ENCODE data around the gene STAT1.
"Not testable (repeated sequence)": the region's sequence is repeated elsewhere in the genome, so short reads cannot be mapped to it uniquely, and the experiment has no call there.

STAT1 gene

DNA sequence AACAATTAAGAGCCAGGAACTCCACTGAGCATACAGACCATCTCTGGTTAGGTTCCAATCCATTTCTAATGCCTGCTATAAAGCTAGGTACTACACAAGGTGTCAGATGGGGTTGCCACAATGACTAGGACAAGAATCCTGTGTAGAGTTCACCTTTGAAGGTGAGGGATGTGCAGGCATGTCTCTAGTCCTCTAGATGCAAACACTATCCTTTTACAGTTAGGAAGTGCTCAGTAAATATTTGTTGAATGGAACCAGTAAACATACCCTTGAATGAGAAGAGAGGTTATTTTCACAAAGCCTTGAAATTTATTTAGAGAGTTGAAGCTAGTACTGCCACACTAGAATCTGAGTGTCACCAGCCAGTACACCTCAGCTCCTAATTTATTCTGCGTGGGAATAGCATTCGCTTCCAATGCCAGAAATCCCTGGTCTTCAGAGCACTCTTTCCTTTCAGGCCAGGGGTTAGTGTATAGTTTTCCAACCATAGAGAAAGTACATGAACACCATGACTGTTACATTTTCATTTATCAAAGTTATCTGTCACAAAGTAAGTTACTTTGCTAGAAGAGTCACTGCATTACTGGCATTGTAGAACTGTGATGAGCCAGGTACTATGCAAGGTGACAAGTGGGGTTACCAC, 48.3 kb downstream of the STAT1 start:
- no peak overlapping the region for H3K4me3 ChIP-seq (ENCODE audit: low read length in 2 of 2)
- no peaks in the 10 kb centered on the region for H3K4me1 ChIP-seq (ENCODE audit: control insufficient read depth in 2 of 2, insufficient read depth in 2 of 2, low read length in 2 of 2)
- no peak overlapping the region for H3K9ac ChIP-seq (ENCODE audit: low read depth in 1 of 2, low read length in 2 of 2)
- no peaks in the 10 kb centered on the region for H3K27me3 ChIP-seq (ENCODE audit: control insufficient read depth in 2 of 2, insufficient read depth in 2 of 2, low read length in 2 of 2)
- H3K36me3 ChIP-seq (ENCODE audit: control insufficient read depth in 2 of 2, insufficient read depth in 2 of 2, low read length in 2 of 2) = peaks cover 57 to 64% of the 10 kb centered on the region in 2 donors
- no peak overlapping the region for H3K27ac ChIP-seq (ENCODE audit: low read depth in 2 of 2, low read length in 2 of 2)
- no peaks in the 10 kb centered on the region for H3K9me3 ChIP-seq (ENCODE audit: control insufficient read depth in 2 of 2, low read length in 2 of 2)

DNA sequence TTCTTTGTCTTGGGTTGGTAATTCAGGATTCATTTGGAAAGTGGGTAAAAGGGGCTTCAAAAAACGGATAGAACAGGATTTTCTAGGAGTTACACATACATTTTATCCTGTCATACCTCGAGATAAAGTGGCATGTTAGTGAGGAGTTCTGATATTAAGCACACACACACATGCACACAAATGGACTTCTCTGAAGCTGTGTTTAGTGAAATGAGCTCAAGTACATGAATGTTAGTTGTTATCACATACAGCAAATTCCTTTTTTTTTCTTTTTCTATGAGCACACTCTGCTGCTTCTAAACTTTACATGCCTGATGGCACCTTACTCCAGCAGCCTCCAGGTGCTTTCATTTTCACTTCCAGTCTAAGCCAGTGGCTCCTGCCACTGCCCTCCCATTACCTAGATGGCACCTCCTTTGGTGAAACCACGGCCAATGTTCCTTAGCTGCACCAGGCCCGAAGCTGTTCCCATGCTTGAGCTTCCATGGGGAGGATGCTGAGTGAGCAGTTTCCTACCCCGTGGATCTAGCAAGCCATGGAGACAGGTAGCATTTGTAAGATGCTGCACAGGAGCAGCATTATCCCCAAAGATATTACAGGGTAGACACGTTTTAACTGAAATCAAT, 49.7 kb downstream of the STAT1 start:
- H3K9ac ChIP-seq (ENCODE audit: low read depth in 1 of 2, low read length in 2 of 2) = no peak overlapping the region
- H3K27me3 ChIP-seq (ENCODE audit: control insufficient read depth in 2 of 2, insufficient read depth in 2 of 2, low read length in 2 of 2) = no peaks in the 10 kb centered on the region
- no peaks in the 10 kb centered on the region for H3K9me3 ChIP-seq (ENCODE audit: control insufficient read depth in 2 of 2, low read length in 2 of 2)
- H3K4me3 ChIP-seq (ENCODE audit: low read length in 2 of 2) = no peak overlapping the region
- no peaks in the 10 kb centered on the region for H3K4me1 ChIP-seq (ENCODE audit: control insufficient read depth in 2 of 2, insufficient read depth in 2 of 2, low read length in 2 of 2)
- H3K27ac ChIP-seq (ENCODE audit: low read depth in 2 of 2, low read length in 2 of 2) = no peak overlapping the region
- H3K36me3 ChIP-seq (ENCODE audit: control insufficient read depth in 2 of 2, insufficient read depth in 2 of 2, low read length in 2 of 2) = peaks cover 43 to 50% of the 10 kb centered on the region in 2 donors

DNA sequence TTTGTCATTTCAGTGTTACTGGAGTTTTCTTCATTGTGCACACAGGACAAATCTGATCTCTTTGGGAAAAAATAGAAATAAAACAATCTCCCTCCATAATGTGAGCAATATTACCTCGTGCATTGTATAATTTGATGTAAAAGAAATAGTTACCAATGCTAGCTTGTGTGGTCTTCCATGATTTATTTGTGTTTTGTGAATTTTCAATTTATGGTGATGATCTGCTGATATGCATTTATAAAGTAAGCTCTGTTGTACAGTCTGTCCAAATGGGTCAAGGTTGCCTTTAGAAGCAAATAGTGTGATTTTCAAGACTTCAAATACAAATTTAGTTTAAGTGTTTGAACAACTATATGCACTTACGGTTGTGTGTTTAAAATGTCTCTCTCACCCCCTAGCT, 50.9 kb downstream of the STAT1 start:
- Histone ChIP-seq H3K4me1 (ENCODE audit: control insufficient read depth in 2 of 2, insufficient read depth in 2 of 2, low read length in 2 of 2) (no peaks in the 10 kb centered on the region), H3K9me3 (ENCODE audit: control insufficient read depth in 2 of 2, low read length in 2 of 2) (no peaks in the 10 kb centered on the region), H3K4me3 (ENCODE audit: low read length in 2 of 2) (no peak overlapping the region), H3K36me3 (ENCODE audit: control insufficient read depth in 2 of 2, insufficient read depth in 2 of 2, low read length in 2 of 2) (peaks cover 39 to 42% of the 10 kb centered on the region in 2 donors), H3K9ac (ENCODE audit: low read depth in 1 of 2, low read length in 2 of 2) (no peak overlapping the region), H3K27ac (ENCODE audit: low read depth in 2 of 2, low read length in 2 of 2) (no peak overlapping the region), H3K27me3 (ENCODE audit: control insufficient read depth in 2 of 2, insufficient read depth in 2 of 2, low read length in 2 of 2) (no peaks in the 10 kb centered on the region)

GRCh38 chr2:190961918-190962487, 52.0 kb downstream of the STAT1 start:
- H3K9ac ChIP-seq (ENCODE audit: low read depth in 1 of 2, low read length in 2 of 2) = no peak overlapping the region
- no peak overlapping the region for H3K27ac ChIP-seq (ENCODE audit: low read depth in 2 of 2, low read length in 2 of 2)
- no peaks in the 10 kb centered on the region for H3K27me3 ChIP-seq (ENCODE audit: control insufficient read depth in 2 of 2, insufficient read depth in 2 of 2, low read length in 2 of 2)
- peaks cover 31 to 37% of the 10 kb centered on the region in 2 donors for H3K36me3 ChIP-seq (ENCODE audit: control insufficient read depth in 2 of 2, insufficient read depth in 2 of 2, low read length in 2 of 2)
- H3K9me3 ChIP-seq (ENCODE audit: control insufficient read depth in 2 of 2, low read length in 2 of 2) = no peaks in the 10 kb centered on the region
- H3K4me1 ChIP-seq (ENCODE audit: control insufficient read depth in 2 of 2, insufficient read depth in 2 of 2, low read length in 2 of 2) = no peaks in the 10 kb centered on the region
- H3K4me3 ChIP-seq (ENCODE audit: low read length in 2 of 2) = no peak overlapping the region

DNA sequence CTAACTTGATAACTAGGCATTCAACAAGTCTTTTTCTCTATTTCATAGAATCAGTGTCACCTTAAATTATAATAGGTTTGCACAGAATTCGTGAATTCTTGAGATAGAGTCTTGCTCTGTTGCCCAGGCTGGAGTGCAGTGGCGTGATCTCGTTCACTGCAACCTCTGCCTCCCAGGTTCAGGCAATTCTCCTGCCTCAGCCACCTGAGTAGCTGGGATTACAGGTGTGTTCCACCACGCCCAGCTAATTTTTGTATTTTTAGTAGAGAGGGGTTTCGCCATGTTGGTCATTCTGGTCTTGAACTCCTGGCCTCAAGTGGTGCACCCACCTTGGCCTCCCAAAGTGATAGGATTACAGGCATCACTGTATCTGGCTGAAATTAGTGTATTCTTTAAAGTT, 52.9 kb downstream of the STAT1 start:
- H3K9me3 ChIP-seq (ENCODE audit: control insufficient read depth in 2 of 2, low read length in 2 of 2); H3K27me3 ChIP-seq (ENCODE audit: control insufficient read depth in 2 of 2, insufficient read depth in 2 of 2, low read length in 2 of 2); H3K4me3 ChIP-seq (ENCODE audit: low read length in 2 of 2); H3K4me1 ChIP-seq (ENCODE audit: control insufficient read depth in 2 of 2, insufficient read depth in 2 of 2, low read length in 2 of 2); H3K27ac ChIP-seq (ENCODE audit: low read depth in 2 of 2, low read length in 2 of 2); H3K9ac ChIP-seq (ENCODE audit: low read depth in 1 of 2, low read length in 2 of 2): not testable (repeated sequence)
- peaks cover 25 to 32% of the 10 kb centered on the region in 2 donors for H3K36me3 ChIP-seq (ENCODE audit: control insufficient read depth in 2 of 2, insufficient read depth in 2 of 2, low read length in 2 of 2)

DNA sequence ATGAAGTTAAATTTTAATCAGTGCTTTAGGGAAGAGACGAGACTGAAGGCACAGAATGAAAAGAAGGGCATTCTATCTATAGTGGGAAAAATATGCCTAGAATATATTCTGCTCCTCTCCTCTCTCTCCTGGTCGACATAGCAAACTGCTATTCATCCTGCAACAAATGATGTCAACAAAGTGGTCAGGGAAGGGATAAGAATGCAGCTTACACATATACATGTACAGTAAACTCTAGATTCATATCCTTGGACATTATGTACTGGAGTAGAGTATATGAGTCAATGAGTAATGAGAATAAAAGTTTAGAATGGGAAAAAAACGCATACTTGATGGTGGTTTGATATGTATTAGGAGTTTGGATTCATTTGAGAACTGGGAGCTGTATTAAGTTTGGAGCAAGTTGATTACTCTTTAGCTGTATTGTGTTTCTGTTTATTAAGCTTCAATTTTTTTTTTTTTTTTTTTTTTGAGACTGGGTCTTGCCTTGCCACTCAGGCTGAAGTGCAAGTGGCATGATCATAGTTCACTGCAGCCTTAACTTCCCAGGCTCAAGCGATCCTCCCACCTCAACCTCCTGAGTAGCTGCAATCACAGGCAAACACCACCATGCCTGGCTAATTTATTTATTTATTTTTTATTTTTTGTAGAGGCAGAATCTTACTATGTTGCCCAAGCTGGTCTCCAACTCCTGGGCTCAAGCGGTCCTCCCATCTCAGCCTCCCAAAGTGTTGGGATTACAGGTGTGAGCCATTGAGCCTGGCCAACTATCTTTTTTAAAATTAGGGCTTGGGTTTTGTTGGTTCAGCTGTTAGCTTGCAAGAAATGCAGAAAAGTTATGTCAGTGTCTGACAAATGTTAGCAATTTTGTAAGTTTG, 53.8 kb downstream of the STAT1 start:
- Histone ChIP-seq H3K36me3 (ENCODE audit: control insufficient read depth in 2 of 2, insufficient read depth in 2 of 2, low read length in 2 of 2) (peaks cover 17 to 24% of the 10 kb centered on the region in 2 donors), H3K4me1 (ENCODE audit: control insufficient read depth in 2 of 2, insufficient read depth in 2 of 2, low read length in 2 of 2) (no peaks in the 10 kb centered on the region), H3K27ac (ENCODE audit: low read depth in 2 of 2, low read length in 2 of 2) (no peak overlapping the region), H3K9me3 (ENCODE audit: control insufficient read depth in 2 of 2, low read length in 2 of 2) (no peaks in the 10 kb centered on the region), H3K27me3 (ENCODE audit: control insufficient read depth in 2 of 2, insufficient read depth in 2 of 2, low read length in 2 of 2) (no peaks in the 10 kb centered on the region), H3K4me3 (ENCODE audit: low read length in 2 of 2) (no peak overlapping the region), H3K9ac (ENCODE audit: low read depth in 1 of 2, low read length in 2 of 2) (no peak overlapping the region)

DNA sequence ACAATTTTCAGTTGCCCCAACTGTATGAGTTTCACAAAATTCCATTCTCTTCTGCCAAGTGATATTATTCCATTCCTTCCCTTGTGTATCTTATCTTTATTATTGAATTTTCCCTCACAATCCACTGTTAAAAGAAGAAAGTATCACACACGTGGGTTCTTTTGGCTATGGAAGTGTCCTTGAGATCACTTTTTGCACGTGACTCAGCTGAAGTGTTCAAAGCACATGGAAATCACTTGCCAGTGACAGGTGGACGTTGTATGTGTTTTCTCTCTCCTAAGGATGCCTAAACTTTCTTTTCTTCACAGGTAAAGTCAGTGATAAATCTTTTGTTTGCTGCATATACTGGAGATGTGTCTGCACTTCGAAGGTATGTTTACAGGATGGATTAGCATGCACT, 60.7 kb downstream of the STAT1 start:
- Histone ChIP-seq H3K36me3 (ENCODE audit: control insufficient read depth in 2 of 2, insufficient read depth in 2 of 2, low read length in 2 of 2) (no peaks in the 10 kb centered on the region), H3K27me3 (ENCODE audit: control insufficient read depth in 2 of 2, insufficient read depth in 2 of 2, low read length in 2 of 2) (no peaks in the 10 kb centered on the region), H3K27ac (ENCODE audit: low read depth in 2 of 2, low read length in 2 of 2) (no peak overlapping the region), H3K9me3 (ENCODE audit: control insufficient read depth in 2 of 2, low read length in 2 of 2) (no peaks in the 10 kb centered on the region), H3K4me1 (ENCODE audit: control insufficient read depth in 2 of 2, insufficient read depth in 2 of 2, low read length in 2 of 2) (peaks cover 1 to 6% of the 10 kb centered on the region in 2 donors), H3K9ac (ENCODE audit: low read depth in 1 of 2, low read length in 2 of 2) (no peak overlapping the region), H3K4me3 (ENCODE audit: low read length in 2 of 2) (no peak overlapping the region)

DNA sequence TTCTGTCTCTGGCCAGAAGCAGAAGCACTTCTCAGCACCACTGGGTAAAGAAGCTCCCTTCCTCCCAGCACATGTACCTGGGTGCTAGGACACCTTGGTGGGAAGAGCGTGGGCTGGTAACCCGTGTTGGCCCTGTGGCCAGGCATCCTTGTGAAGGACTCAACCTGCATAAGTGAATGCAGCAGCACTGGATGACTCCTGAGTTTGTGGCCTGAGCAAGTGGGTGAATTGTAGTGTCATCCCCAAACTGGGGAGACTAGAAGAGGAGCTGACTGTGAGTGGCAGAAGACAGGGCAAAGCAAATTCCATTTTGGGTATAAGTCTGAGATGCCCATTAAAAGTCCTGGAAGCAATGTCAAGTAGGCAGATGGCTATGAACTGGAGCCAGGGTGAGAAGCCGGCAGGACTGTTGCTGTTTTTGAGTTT, 63.4 kb downstream of the STAT1 start:
- no peaks in the 10 kb centered on the region for H3K27me3 ChIP-seq (ENCODE audit: control insufficient read depth in 2 of 2, insufficient read depth in 2 of 2, low read length in 2 of 2)
- no peak overlapping the region for H3K9ac ChIP-seq (ENCODE audit: low read depth in 1 of 2, low read length in 2 of 2)
- H3K4me1 ChIP-seq (ENCODE audit: control insufficient read depth in 2 of 2, insufficient read depth in 2 of 2, low read length in 2 of 2) = peaks cover 9 to 14% of the 10 kb centered on the region in 2 donors
- no peak overlapping the region for H3K4me3 ChIP-seq (ENCODE audit: low read length in 2 of 2)
- no peaks in the 10 kb centered on the region for H3K9me3 ChIP-seq (ENCODE audit: control insufficient read depth in 2 of 2, low read length in 2 of 2)
- H3K36me3 ChIP-seq (ENCODE audit: control insufficient read depth in 2 of 2, insufficient read depth in 2 of 2, low read length in 2 of 2) = no peaks in the 10 kb centered on the region
- no peak overlapping the region for H3K27ac ChIP-seq (ENCODE audit: low read depth in 2 of 2, low read length in 2 of 2)

GRCh38 chr2:190948671-190949070, 65.3 kb downstream of the STAT1 start:
- Histone ChIP-seq H3K9ac (ENCODE audit: low read depth in 1 of 2, low read length in 2 of 2) (no peak overlapping the region), H3K4me3 (ENCODE audit: low read length in 2 of 2) (no peak overlapping the region), H3K27ac (ENCODE audit: low read depth in 2 of 2, low read length in 2 of 2) (no peak overlapping the region), H3K9me3 (ENCODE audit: control insufficient read depth in 2 of 2, low read length in 2 of 2) (no peaks in the 10 kb centered on the region), H3K36me3 (ENCODE audit: control insufficient read depth in 2 of 2, insufficient read depth in 2 of 2, low read length in 2 of 2) (no peaks in the 10 kb centered on the region), H3K4me1 (ENCODE audit: control insufficient read depth in 2 of 2, insufficient read depth in 2 of 2, low read length in 2 of 2) (peaks cover 9 to 14% of the 10 kb centered on the region in 2 donors), H3K27me3 (ENCODE audit: control insufficient read depth in 2 of 2, insufficient read depth in 2 of 2, low read length in 2 of 2) (no peaks in the 10 kb centered on the region)

Measured in mucosa of rectum (tissue), 2 donors.